K562 (cell line): ENCODE measurements around the gene RSPH10B. TPM values are rescaled to one million over a fixed set of nuclear protein-coding genes. Genes with fewer than 3 reads are reported as not detected.

Source experiments
- FUS ChIP-seq: fragments of 200-400 bp; formaldehyde crosslinking; optimal IDR thresholded peaks from 2 replicates; pipeline ENCODE3; 2017; ENCODE audit warnings: low read depth, low read length
- HDAC1 ChIP-seq, 2 experiments: fragments of 450-650 bp; IDR thresholded peaks; 2 replicates each; pipeline ENCODE4 v1.6.1; 2016 to 2017; ENCODE audit warnings: inconsistent platforms in 1 of 2, mild to moderate bottlenecking in 1 of 2, moderate library complexity in 1 of 2
- HDAC6 ChIP-seq: IDR thresholded peaks from 2 replicates; pipeline ENCODE4 v1.6.1; 2012; ENCODE audit warnings: low read depth, mild to moderate bottlenecking, control low read depth, inconsistent platforms, low read length, moderate library complexity
- HEY1 ChIP-seq: fragments of 250-450 bp; sonication (Bioruptor Pico); IDR thresholded peaks from 2 replicates; pipeline ENCODE4 v1.5.0; 2020; ENCODE audit warnings: mild to moderate bottlenecking, moderate library complexity, borderline replicate concordance
- KAT8 ChIP-seq: fragments of 450-650 bp; IDR thresholded peaks from 2 replicates; pipeline ENCODE4 v1.6.1; 2016; ENCODE audit warnings: low read depth, mild to moderate bottlenecking
- KDM2B ChIP-seq: fragments of 250-450 bp; sonication (Bioruptor Pico); IDR thresholded peaks from 2 replicates; pipeline ENCODE4 v1.8.0; 2021; ENCODE audit warnings: mild to moderate bottlenecking, moderate library complexity
- L3MBTL2 ChIP-seq: fragments of 450-650 bp; IDR thresholded peaks from 2 replicates; pipeline ENCODE4 v1.6.1; 2016; ENCODE audit warnings: mild to moderate bottlenecking, moderate library complexity
- MCM3 ChIP-seq: fragments of 450-650 bp; IDR thresholded peaks from 2 replicates; pipeline ENCODE4 v1.6.1; 2016
- NFIX ChIP-seq: fragments of 250-450 bp; sonication (Bioruptor Pico); IDR thresholded peaks from 2 replicates; pipeline ENCODE4 v1.4.0; 2020; ENCODE audit warnings: low read depth, mild to moderate bottlenecking, moderate library complexity
- NONO ChIP-seq, 2 experiments: fragments of 200-400 bp in 1 of 2; fragments of 450-650 bp in 1 of 2; formaldehyde crosslinking in 1 of 2; IDR thresholded peaks; 2 replicates each; pipeline ENCODE4 v1.6.1; 2017; ENCODE audit warnings: low read depth in 2 of 2, mild to moderate bottlenecking in 2 of 2, moderate library complexity in 2 of 2, low read length in 1 of 2
- RBM25 ChIP-seq: fragments of 200-400 bp; formaldehyde crosslinking; IDR thresholded peaks from 2 replicates; pipeline ENCODE4 v1.6.1; 2018; ENCODE audit warnings: low read length, low read depth, moderate library complexity; ENCODE audit not compliant: severe bottlenecking
- RBM39 ChIP-seq: fragments of 200-400 bp; formaldehyde crosslinking; optimal IDR thresholded peaks from 2 replicates; pipeline ENCODE3; 2018; ENCODE audit warnings: low read depth, low read length
- STAT5A ChIP-seq: IDR thresholded peaks from 2 replicates; pipeline ENCODE4 v1.6.1; 2012; ENCODE audit warnings: low read length, inconsistent platforms, borderline replicate concordance
- TCF7 ChIP-seq: sonication (generic); IDR thresholded peaks from 2 replicates; pipeline ENCODE4 v1.6.1; 2016; ENCODE audit warnings: antibody characterized with exemption, borderline replicate concordance
- U2AF1 ChIP-seq: fragments of 200-400 bp; formaldehyde crosslinking; optimal IDR thresholded peaks from 2 replicates; pipeline ENCODE3; 2017; ENCODE audit warnings: mild to moderate bottlenecking, low read depth, low read length, moderate library complexity
- YBX1 ChIP-seq: fragments of 450-650 bp; IDR thresholded peaks from 2 replicates; pipeline ENCODE4 v1.7.1; 2016; ENCODE audit warnings: mild to moderate bottlenecking
- ZNF280A ChIP-seq: fragments of 450-650 bp; IDR thresholded peaks from 2 replicates; pipeline ENCODE4 v1.6.1; 2018; ENCODE audit warnings: mild to moderate bottlenecking, low read depth; ENCODE audit not compliant: partially characterized antibody
- ZNF282 ChIP-seq: sonication (generic); formaldehyde crosslinking; IDR thresholded peaks from 2 replicates; pipeline ENCODE4 v1.8.1; 2023; ENCODE audit warnings: missing genetic modification reagents
- ZNF551 ChIP-seq: fragments of 250-450 bp; sonication (Bioruptor Pico); IDR thresholded peaks from 2 replicates; pipeline ENCODE4 v1.5.0; 2021; ENCODE audit warnings: mild to moderate bottlenecking, moderate library complexity
- polyA plus RNA-seq, 8 experiments: library from polyadenylated mRNA; depleted of rRNA in 4 of 8; stranded (reverse) in 5 of 8; unstranded in 3 of 8; fragments of >200 nt; fragmentation: Nextera tagmentation in 2 of 8; fragmentation: Illumina TruSeq in 1 of 8; extraction: Ambion mirVana in 2 of 8; extraction: Trizol in 1 of 8; gene quantifications; 2 replicates each; pipeline versions ENCODE4 v1.2.1 to v1.2.3, GENCODE V29; 2011 to 2014; ENCODE audit warnings: inconsistent platforms in 1 of 8, missing spikeins in 1 of 8
- total RNA-seq, 7 experiments: library from RNA; depleted of rRNA in 6 of 7; stranded (reverse); fragments of >200 nt in 6 of 7; fragmentation: Illumina TruSeq in 2 of 7; extraction: Trizol in 2 of 7; gene quantifications; 2 replicates each; pipeline versions ENCODE4 v1.2.1 to v1.2.3, GENCODE V29; 2011 to 2021; ENCODE audit warnings: low replicate concordance in 1 of 7
- TF ChIP-seq, protein P1 (sequence below), 3 experiments: fragments of 200-800 bp in 1 of 3; sonication (Bioruptor generic) in 1 of 3; sonication (generic) in 1 of 3; formaldehyde crosslinking in 1 of 3; IDR thresholded peaks; 2 replicates each; pipeline versions ENCODE4 v1.6.1 to v1.8.0; 2016 to 2022; ENCODE audit warnings: mild to moderate bottlenecking in 2 of 3, missing compliant biosample characterization in 2 of 3, missing genetic modification characterization in 2 of 3, missing genetic modification reagents in 1 of 3
- TF ChIP-seq, protein P2 (sequence below): sonication (generic); formaldehyde crosslinking; IDR thresholded peaks from 2 replicates; pipeline ENCODE4 v1.8.0; 2022; ENCODE audit warnings: mild to moderate bottlenecking, missing genetic modification reagents
- TF ChIP-seq, protein P3 (sequence below): fragments of 450-650 bp; formaldehyde crosslinking; IDR thresholded peaks from 2 replicates; pipeline ENCODE4 v1.4.0; 2020; ENCODE audit warnings: mild to moderate bottlenecking, moderate library complexity

Gene RSPH10B
- total and polyA plus RNA-seq, 9 of the 15 experiments (the other 6 are each of a cell fraction or from before 2014, with no cell fraction given) = 0.01 to 0.09 TPM; not detected in 7

GRCh38 chr7:6015917-6016652 lies 45.6 kb upstream of the RSPH10B start (continued):
- TF ChIP-seq ZNF280A (no peak), NONO (IDR thresholded peaks at IDR 0.05; ENCODE audit: low read depth in 2 of 2, low read length in 1 of 2) (no peak), STAT5A (no peak), MCM3 (no peak), HEY1 (CRISPR knock-in tag) (no peak), NFIX (CRISPR knock-in tag) (no peak), KDM2B (CRISPR knock-in tag) (no peak), ZNF551 (no peak), L3MBTL2 (peak; percentile 70; the same call in 1 of the 2 replicates), HDAC1 (IDR thresholded peaks at IDR 0.05) (no peak), TCF7 (no peak), ZNF282 (no peak), RBM25 (no peak), HDAC6 (no peak), KAT8 (no peak), RBM39 (no peak), FUS (no peak), YBX1 (no peak), U2AF1 (no peak)
- TF ChIP-seq, protein P1, sequence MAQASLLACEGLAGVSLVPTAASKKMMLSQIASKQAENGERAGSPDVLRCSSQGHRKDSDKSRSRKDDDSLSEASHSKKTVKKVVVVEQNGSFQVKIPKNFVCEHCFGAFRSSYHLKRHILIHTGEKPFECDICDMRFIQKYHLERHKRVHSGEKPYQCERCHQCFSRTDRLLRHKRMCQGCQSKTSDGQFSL (CRISPR knock-in tag; IDR thresholded peaks at IDR 0.05) = no peak
- TF ChIP-seq, protein P1 (tag; IDR thresholded peaks at IDR 0.05) = peak in 1 of 2 experiments; percentile 72; a peak in 2 of 4 replicates
- TF ChIP-seq, protein P2, sequence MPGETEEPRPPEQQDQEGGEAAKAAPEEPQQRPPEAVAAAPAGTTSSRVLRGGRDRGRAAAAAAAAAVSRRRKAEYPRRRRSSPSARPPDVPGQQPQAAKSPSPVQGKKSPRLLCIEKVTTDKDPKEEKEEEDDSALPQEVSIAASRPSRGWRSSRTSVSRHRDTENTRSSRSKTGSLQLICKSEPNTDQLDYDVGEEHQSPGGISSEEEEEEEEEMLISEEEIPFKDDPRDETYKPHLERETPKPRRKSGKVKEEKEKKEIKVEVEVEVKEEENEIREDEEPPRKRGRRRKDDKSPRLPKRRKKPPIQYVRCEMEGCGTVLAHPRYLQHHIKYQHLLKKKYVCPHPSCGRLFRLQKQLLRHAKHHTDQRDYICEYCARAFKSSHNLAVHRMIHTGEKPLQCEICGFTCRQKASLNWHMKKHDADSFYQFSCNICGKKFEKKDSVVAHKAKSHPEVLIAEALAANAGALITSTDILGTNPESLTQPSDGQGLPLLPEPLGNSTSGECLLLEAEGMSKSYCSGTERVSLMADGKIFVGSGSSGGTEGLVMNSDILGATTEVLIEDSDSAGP = no peak
- TF ChIP-seq, protein P3, sequence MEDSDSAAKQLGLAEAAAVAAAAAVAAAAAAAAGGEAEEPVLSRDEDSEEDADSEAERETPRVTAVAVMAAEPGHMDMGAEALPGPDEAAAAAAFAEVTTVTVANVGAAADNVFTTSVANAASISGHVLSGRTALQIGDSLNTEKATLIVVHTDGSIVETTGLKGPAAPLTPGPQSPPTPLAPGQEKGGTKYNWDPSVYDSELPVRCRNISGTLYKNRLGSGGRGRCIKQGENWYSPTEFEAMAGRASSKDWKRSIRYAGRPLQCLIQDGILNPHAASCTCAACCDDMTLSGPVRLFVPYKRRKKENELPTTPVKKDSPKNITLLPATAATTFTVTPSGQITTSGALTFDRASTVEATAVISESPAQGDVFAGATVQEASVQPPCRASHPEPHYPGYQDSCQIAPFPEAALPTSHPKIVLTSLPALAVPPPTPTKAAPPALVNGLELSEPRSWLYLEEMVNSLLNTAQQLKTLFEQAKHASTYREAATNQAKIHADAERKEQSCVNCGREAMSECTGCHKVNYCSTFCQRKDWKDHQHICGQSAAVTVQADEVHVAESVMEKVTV = peak; percentile 36; the same call in 1 of the 2 replicates
